ENCODE measurements around the gene AURKAIP1.

Gene AURKAIP1

DNA sequence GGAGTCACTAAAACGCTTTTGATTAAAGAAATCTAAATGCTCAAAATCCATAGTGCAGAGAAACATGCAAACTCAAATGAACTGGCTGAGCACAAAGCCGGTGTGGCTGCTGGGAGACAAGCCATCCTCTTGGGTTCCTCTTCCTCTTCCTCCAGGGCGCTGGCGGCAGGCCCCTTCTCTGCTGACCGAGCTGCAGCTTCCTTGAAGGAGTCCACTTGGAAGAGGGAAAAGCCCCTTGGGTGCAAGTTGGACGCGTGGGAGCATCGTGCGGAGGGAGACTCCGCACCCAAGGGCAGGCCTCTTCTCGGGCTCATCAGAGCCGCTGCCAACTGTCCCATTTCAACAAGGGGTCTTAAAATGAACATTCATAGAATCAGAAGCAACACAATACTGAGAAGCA lies 16.2 kb upstream of the AURKAIP1 start:
- H3K18ac ChIP-seq (ENCODE audit: low read length) = no peak overlapping the region
- H2BK120ac ChIP-seq (ENCODE audit: insufficient read depth, low read length, poor library complexity) = no peak overlapping the region
- no peak overlapping the region for H2BK12ac ChIP-seq (ENCODE audit: low read length)
- H4K91ac ChIP-seq (ENCODE audit: low read depth, low read length) = no peak overlapping the region
- H3K36me3 ChIP-seq (ENCODE audit: control insufficient read depth in 1 of 2, insufficient read depth in 2 of 2, low read length in 2 of 2) = peaks cover 79 to 88% of the 10 kb centered on the region in 2 experiments
- H3K4ac ChIP-seq (ENCODE audit: low read depth, low read length) = no peak overlapping the region
- H2BK5ac ChIP-seq (ENCODE audit: low read depth, low read length, poor library complexity) = no peak overlapping the region
- no peak overlapping the region for H3K27ac ChIP-seq (ENCODE audit: low read depth, low read length)
- H3K9ac ChIP-seq (ENCODE audit: low read length) = no peak overlapping the region
- WGBS (ENCODE audit: extremely low coverage, insufficient coverage, insufficient read length) = no CpG with 5 or more reads among the region's 12 CpGs
- H3K23ac ChIP-seq (ENCODE audit: low read length) = no peak overlapping the region
- H3K14ac ChIP-seq (ENCODE audit: low read length) = no peak overlapping the region
- no peak overlapping the region for H4K12ac ChIP-seq (ENCODE audit: low read depth, low read length)
- no peaks in the 10 kb centered on the region for H3K9me3 ChIP-seq (ENCODE audit: insufficient read depth, low read depth, low read length)
- no peak overlapping the region for H4K8ac ChIP-seq (ENCODE audit: low read depth, low read length)
- no peak overlapping the region for H3K4me2 ChIP-seq (ENCODE audit: low read length)
- H3K4me3 ChIP-seq (ENCODE audit: low read depth, low read length) = no peak overlapping the region
- H3K27me3 ChIP-seq (ENCODE audit: insufficient read depth, low read length) = no peaks in the 10 kb centered on the region
- H3K79me2 ChIP-seq (ENCODE audit: control insufficient read depth, insufficient read depth, low read length, poor library complexity) = no peaks in the 10 kb centered on the region
- no peaks in the 10 kb centered on the region for H3K4me1 ChIP-seq (ENCODE audit: control insufficient read depth in 1 of 2, insufficient read depth in 2 of 2, low read length in 2 of 2)
- DNase-seq = no peak
- H2AFZ ChIP-seq (ENCODE audit: insufficient read depth, low read length, poor library complexity) = no peak overlapping the region
- H2AK5ac ChIP-seq (ENCODE audit: low read length) = no peak overlapping the region
- H3K79me1 ChIP-seq (ENCODE audit: low read length) = no peaks in the 10 kb centered on the region

DNA sequence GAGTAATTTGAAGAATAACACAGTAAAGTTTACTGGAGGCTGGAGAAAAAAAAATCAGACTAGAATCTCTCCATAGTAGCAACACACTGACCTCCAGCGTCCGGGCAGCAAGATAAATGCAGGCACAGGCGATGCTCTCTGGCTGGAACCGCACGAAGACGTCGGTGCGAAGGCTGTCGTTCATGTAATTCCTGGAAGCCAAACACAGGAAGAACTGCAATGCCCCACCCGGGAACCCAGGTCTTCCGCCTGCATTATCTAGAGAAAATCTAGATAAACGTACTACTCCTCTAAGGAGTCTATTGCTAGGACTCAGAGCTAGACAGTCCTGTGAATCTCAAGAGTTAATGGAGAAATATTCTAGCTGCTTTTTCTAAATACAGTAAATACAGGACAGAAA lies 15.7 kb upstream of the AURKAIP1 start:
- Histone ChIP-seq H3K23ac (ENCODE audit: low read length) (no peak overlapping the region), H3K79me1 (ENCODE audit: low read length) (no peaks in the 10 kb centered on the region), H2BK12ac (ENCODE audit: low read length) (no peak overlapping the region), H3K14ac (ENCODE audit: low read length) (no peak overlapping the region), H3K9me3 (ENCODE audit: insufficient read depth, low read depth, low read length) (no peaks in the 10 kb centered on the region), H2BK120ac (ENCODE audit: insufficient read depth, low read length, poor library complexity) (no peak overlapping the region), H3K4ac (ENCODE audit: low read depth, low read length) (no peak overlapping the region), H3K9ac (ENCODE audit: low read length) (no peak overlapping the region), H3K4me2 (ENCODE audit: low read length) (no peak overlapping the region), H3K4me1 (ENCODE audit: control insufficient read depth in 1 of 2, insufficient read depth in 2 of 2, low read length in 2 of 2) (no peaks in the 10 kb centered on the region), H4K12ac (ENCODE audit: low read depth, low read length) (no peak overlapping the region), H3K79me2 (ENCODE audit: control insufficient read depth, insufficient read depth, low read length, poor library complexity) (no peaks in the 10 kb centered on the region), H3K18ac (ENCODE audit: low read length) (no peak overlapping the region), H2AFZ (ENCODE audit: insufficient read depth, low read length, poor library complexity) (no peak overlapping the region), H3K36me3 (ENCODE audit: control insufficient read depth in 1 of 2, insufficient read depth in 2 of 2, low read length in 2 of 2) (peaks cover 82 to 92% of the 10 kb centered on the region in 2 experiments), H2AK5ac (ENCODE audit: low read length) (no peak overlapping the region), H4K8ac (ENCODE audit: low read depth, low read length) (no peak overlapping the region), H2BK5ac (ENCODE audit: low read depth, low read length, poor library complexity) (no peak overlapping the region), H4K91ac (ENCODE audit: low read depth, low read length) (no peak overlapping the region), H3K4me3 (ENCODE audit: low read depth, low read length) (no peak overlapping the region), H3K27me3 (ENCODE audit: insufficient read depth, low read length) (no peaks in the 10 kb centered on the region), H3K27ac (ENCODE audit: low read depth, low read length) (no peak overlapping the region)
- WGBS (ENCODE audit: extremely low coverage, insufficient coverage, insufficient read length) = no CpG with 5 or more reads among the region's 12 CpGs
- no peak for DNase-seq

- Histone ChIP-seq H3K79me1 (ENCODE audit: low read length) (no peaks in the 10 kb centered on the region), H3K4ac (ENCODE audit: low read depth, low read length) (no peak overlapping the region), H3K9me3 (ENCODE audit: insufficient read depth, low read depth, low read length) (peaks cover 3% of the 10 kb centered on the region), H3K14ac (ENCODE audit: low read length) (no peak overlapping the region), H3K9ac (ENCODE audit: low read length) (no peak overlapping the region), H3K18ac (ENCODE audit: low read length) (no peak overlapping the region), H3K79me2 (ENCODE audit: control insufficient read depth, insufficient read depth, low read length, poor library complexity) (no peaks in the 10 kb centered on the region), H3K4me1 (ENCODE audit: control insufficient read depth in 1 of 2, insufficient read depth in 2 of 2, low read length in 2 of 2) (no peaks in the 10 kb centered on the region), H2AK5ac (ENCODE audit: low read length) (no peak overlapping the region), H4K91ac (ENCODE audit: low read depth, low read length) (no peak overlapping the region), H3K36me3 (ENCODE audit: control insufficient read depth in 1 of 2, insufficient read depth in 2 of 2, low read length in 2 of 2) (peaks cover 65 to 78% of the 10 kb centered on the region in 2 experiments), H2BK12ac (ENCODE audit: low read length) (no peak overlapping the region), H2AFZ (ENCODE audit: insufficient read depth, low read length, poor library complexity) (no peak overlapping the region), H3K23ac (ENCODE audit: low read length) (no peak overlapping the region), H3K27ac (ENCODE audit: low read depth, low read length) (no peak overlapping the region), H3K4me2 (ENCODE audit: low read length) (no peak overlapping the region), H3K4me3 (ENCODE audit: low read depth, low read length) (no peak overlapping the region), H3K27me3 (ENCODE audit: insufficient read depth, low read length) (no peaks in the 10 kb centered on the region), H4K12ac (ENCODE audit: low read depth, low read length) (no peak overlapping the region), H2BK120ac (ENCODE audit: insufficient read depth, low read length, poor library complexity) (no peak overlapping the region), H4K8ac (ENCODE audit: low read depth, low read length) (no peak overlapping the region), H2BK5ac (ENCODE audit: low read depth, low read length, poor library complexity) (no peak overlapping the region)
- WGBS (ENCODE audit: extremely low coverage, insufficient coverage, insufficient read length) = no CpG with 5 or more reads among the region's 16 CpGs
- DNase-seq = no peak
Observed at GRCh38 chr1:1388078-1388472, 13.1 kb upstream of the AURKAIP1 start.

GRCh38 chr1:1387098-1388077 lies 12.4 kb upstream of the AURKAIP1 start:
- Histone ChIP-seq H4K12ac (ENCODE audit: low read depth, low read length) (no peak overlapping the region), H3K23ac (ENCODE audit: low read length) (no peak overlapping the region), H2BK12ac (ENCODE audit: low read length) (no peak overlapping the region), H3K27me3 (ENCODE audit: insufficient read depth, low read length) (no peaks in the 10 kb centered on the region), H4K8ac (ENCODE audit: low read depth, low read length) (no peak overlapping the region), H3K9me3 (ENCODE audit: insufficient read depth, low read depth, low read length) (peaks cover 3% of the 10 kb centered on the region), H3K4ac (ENCODE audit: low read depth, low read length) (no peak overlapping the region), H3K4me3 (ENCODE audit: low read depth, low read length) (no peak overlapping the region), H3K14ac (ENCODE audit: low read length) (no peak overlapping the region), H3K36me3 (ENCODE audit: control insufficient read depth in 1 of 2, insufficient read depth in 2 of 2, low read length in 2 of 2) (peaks cover 59 to 72% of the 10 kb centered on the region in 2 experiments), H3K27ac (ENCODE audit: low read depth, low read length) (no peak overlapping the region), H3K4me1 (ENCODE audit: control insufficient read depth in 1 of 2, insufficient read depth in 2 of 2, low read length in 2 of 2) (no peaks in the 10 kb centered on the region), H3K18ac (ENCODE audit: low read length) (no peak overlapping the region), H3K9ac (ENCODE audit: low read length) (no peak overlapping the region), H3K4me2 (ENCODE audit: low read length) (no peak overlapping the region), H2BK5ac (ENCODE audit: low read depth, low read length, poor library complexity) (no peak overlapping the region), H3K79me1 (ENCODE audit: low read length) (no peaks in the 10 kb centered on the region), H4K91ac (ENCODE audit: low read depth, low read length) (no peak overlapping the region), H3K79me2 (ENCODE audit: control insufficient read depth, insufficient read depth, low read length, poor library complexity) (no peaks in the 10 kb centered on the region), H2AK5ac (ENCODE audit: low read length) (no peak overlapping the region), H2AFZ (ENCODE audit: insufficient read depth, low read length, poor library complexity) (no peak overlapping the region), H2BK120ac (ENCODE audit: insufficient read depth, low read length, poor library complexity) (no peak overlapping the region)
- DNase-seq = no peak
- WGBS (ENCODE audit: extremely low coverage, insufficient coverage, insufficient read length) = no CpG with 5 or more reads among the region's 50 CpGs

Data from trophoblast cell (in vitro differentiated cells and primary cell).